ENCODE measurements around the gene FOXA2. TPM values are rescaled to one million over a fixed set of nuclear protein-coding genes. Genes with fewer than 3 reads are reported as not detected.

FOXA2 gene
- total and polyA plus RNA-seq, 12 donors: not detected

DNA sequence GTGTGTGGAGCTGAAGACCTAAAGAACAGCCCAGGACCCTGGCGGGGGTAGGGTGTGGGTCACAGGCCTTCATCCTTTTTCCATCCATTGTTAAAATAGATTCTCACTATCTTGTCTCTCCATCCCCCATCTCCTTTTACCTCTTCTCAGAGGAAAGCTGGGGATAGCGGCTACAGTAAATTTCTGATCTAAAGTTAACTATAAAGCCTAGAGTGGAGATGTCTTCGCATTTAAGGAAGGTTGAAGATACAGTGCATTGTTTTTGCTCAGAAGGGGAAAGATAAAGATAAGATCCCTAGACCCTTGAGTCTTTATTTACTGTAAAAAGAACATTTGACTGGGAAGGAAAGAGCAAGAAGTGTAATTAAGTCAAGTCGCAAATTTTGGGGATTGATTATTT, 8.6 kb downstream of the FOXA2 start:
- Histone ChIP-seq H3K36me3 (replicated peaks in 1 of 2) (no peaks in the 10 kb centered on the region), H3K4me3 (no peak overlapping the region), H3K4me1 (replicated peaks in 1 of 2) (no peaks in the 10 kb centered on the region), H3K27ac (no peak overlapping the region), H3K27me3 (peaks cover 63% of the 10 kb centered on the region), H3K9me3 (replicated peaks in 1 of 3) (no peaks in the 10 kb centered on the region)
- WGBS, 4 donors: 26 to 33% (median 31%) methylated on average over 4 of the region's 4 CpGs
- DNase-seq: no peak
- TF ChIP-seq CTCF (IDR thresholded peaks at IDR 0.05) (no peak), POLR2A (IDR thresholded peaks at IDR 0.05) (no peak)
- intact Hi-C loops (cut with DNase I): no loop called here

DNA sequence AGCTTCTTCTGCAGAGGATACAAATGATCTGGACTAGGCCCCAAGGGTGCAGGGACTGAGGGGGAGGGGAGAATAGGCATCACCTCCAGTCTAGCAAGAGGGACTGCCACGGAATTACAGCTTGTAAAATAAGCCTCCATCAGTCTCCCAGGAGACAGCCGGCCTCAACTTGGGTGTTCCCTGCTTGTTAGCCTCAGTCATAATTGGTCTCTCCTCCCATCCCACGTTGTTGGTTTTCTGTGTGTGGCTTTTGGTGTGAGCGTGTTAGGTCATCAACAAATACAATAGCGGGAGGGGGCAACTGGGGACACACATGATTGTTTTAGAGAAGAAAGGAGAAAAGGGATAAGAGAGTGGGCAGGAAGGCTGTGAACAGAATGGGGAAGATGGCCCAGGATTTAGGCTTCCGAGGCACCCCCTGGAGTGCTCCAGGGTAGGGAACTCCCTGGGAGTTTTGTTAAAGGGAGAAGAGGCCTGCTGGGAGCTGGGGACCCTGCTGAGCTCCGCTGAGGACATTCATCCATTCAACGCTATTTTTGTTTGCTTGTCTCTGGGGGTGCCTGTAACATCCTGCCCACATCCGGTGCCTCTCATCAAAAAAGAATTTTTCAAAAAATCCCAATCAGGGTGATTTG, 9.2 kb downstream of the FOXA2 start:
- DNase-seq: no peak
- Histone ChIP-seq H3K4me3 (no peak overlapping the region), H3K4me1 (replicated peaks in 1 of 2) (no peaks in the 10 kb centered on the region), H3K36me3 (replicated peaks in 1 of 2) (no peaks in the 10 kb centered on the region), H3K9me3 (replicated peaks in 1 of 3) (no peaks in the 10 kb centered on the region), H3K27ac (no peak overlapping the region), H3K27me3 (peaks cover 62% of the 10 kb centered on the region)
- TF ChIP-seq POLR2A (IDR thresholded peaks at IDR 0.05): no peak
- no peak for TF ChIP-seq CTCF (IDR thresholded peaks at IDR 0.05)
- intact Hi-C loops (cut with DNase I): no loop called here
- 20 to 26% (median 24%) methylated on average over 9 of the region's 9 CpGs for WGBS, 4 donors

DNA sequence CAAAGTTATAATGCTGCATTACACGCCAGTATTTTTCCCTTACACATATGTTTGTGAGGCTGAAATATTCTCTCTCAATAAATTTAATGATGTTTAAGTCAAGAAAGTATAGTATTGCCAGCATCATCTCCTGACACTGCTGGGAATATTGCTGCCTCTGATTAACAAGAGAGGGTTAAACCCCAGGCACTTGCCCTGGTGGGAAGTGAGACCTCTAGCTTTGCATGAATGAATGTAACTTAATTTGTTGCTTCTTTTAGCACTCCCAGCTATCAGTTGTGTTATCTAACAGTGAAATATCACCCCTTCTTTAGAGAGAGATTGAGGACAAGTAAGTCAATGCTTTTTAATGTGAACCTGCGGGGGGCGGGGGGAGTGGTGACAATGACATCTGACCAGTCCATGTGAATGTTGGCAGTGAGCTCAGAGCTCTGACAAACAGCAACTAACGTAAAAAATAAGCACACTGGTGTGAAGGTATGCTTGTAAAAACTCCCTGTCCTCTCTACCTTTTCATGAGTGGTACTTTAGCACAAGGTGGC, 9.8 kb downstream of the FOXA2 start:
- intact Hi-C loops (cut with DNase I): no loop called here
- peaks cover 62% of the 10 kb centered on the region for H3K27me3 ChIP-seq

GRCh38 chr20:22572491-22572890, 11.9 kb downstream of the FOXA2 start:
- no peak for TF ChIP-seq CTCF (IDR thresholded peaks at IDR 0.05)
- TF ChIP-seq POLR2A (IDR thresholded peaks at IDR 0.05): no peak
- no peak for DNase-seq
- intact Hi-C loops (cut with DNase I): no loop called here
- Histone ChIP-seq H3K27me3 (peaks cover 67% of the 10 kb centered on the region), H3K4me1 (replicated peaks in 1 of 2) (no peaks in the 10 kb centered on the region), H3K9me3 (replicated peaks in 1 of 3) (no peaks in the 10 kb centered on the region), H3K4me3 (no peak overlapping the region), H3K27ac (no peak overlapping the region), H3K36me3 (replicated peaks in 1 of 2) (no peaks in the 10 kb centered on the region)
- 7 to 34% (median 14%) methylated on average over 2 to 6 of the region's 6 CpGs for WGBS, 4 donors

More for the DNA sequence above, 9.8 kb downstream of the FOXA2 start:
- no peak for DNase-seq
- H3K9me3 ChIP-seq (replicated peaks in 1 of 3): no peaks in the 10 kb centered on the region
- WGBS, 4 donors: 23 to 26% (median 25%) methylated on average over 4 of the region's 4 CpGs
- TF ChIP-seq CTCF (IDR thresholded peaks at IDR 0.05) (no peak), POLR2A (IDR thresholded peaks at IDR 0.05) (no peak)
- H3K4me3 ChIP-seq: no peak overlapping the region
- no peaks in the 10 kb centered on the region for H3K4me1 ChIP-seq (replicated peaks in 1 of 2)
- H3K27ac ChIP-seq: no peak overlapping the region
- no peaks in the 10 kb centered on the region for H3K36me3 ChIP-seq (replicated peaks in 1 of 2)
